Uterus (tissue), 4 donors: ENCODE data around the gene SYNE1. TPM values are rescaled to one million over a fixed set of nuclear protein-coding genes. Genes with fewer than 3 reads are reported as not detected.
A peak's percentile ranks its signal among the peaks of the same experiment; 100 is the strongest.
"Not testable (repeated sequence)": the region's sequence is repeated elsewhere in the genome, so short reads cannot be mapped to it uniquely, and the experiment has no call there.

Experiments
- DNase-seq, 2 donors: peaks; one replicate each; pipeline ENCODE4 v3.0.0-alpha.2; 2019 to 2020
- H3K27ac ChIP-seq, 2 donors: fragments of 200-600 bp; sonication (generic); 1 replicate in 1 of 2; 2 replicates in 1 of 2; pipeline ENCODE4 v1.5.1; 2016 to 2018
- H3K27me3 ChIP-seq, 2 donors: fragments of 200-600 bp; sonication (generic); one replicate each; pipeline ENCODE4 v1.5.1; 2018 to 2019; ENCODE audit warnings: control low read depth in 1 of 2
- H3K36me3 ChIP-seq, 2 donors: fragments of 200-600 bp; sonication (generic); one replicate each; pipeline ENCODE4 v1.5.1; 2019; ENCODE audit warnings: control low read depth in 1 of 2
- H3K4me1 ChIP-seq, 2 donors: fragments of 200-600 bp; sonication (generic); one replicate each; pipeline ENCODE4 v1.5.1; 2018 to 2019; ENCODE audit warnings: control low read depth in 1 of 2
- H3K4me3 ChIP-seq, 2 donors: fragments of 200-600 bp; sonication (generic); 1 replicate in 1 of 2; 2 replicates in 1 of 2; pipeline ENCODE4 v1.5.1; 2018 to 2019; ENCODE audit warnings: mild to moderate bottlenecking in 1 of 2
- H3K9me3 ChIP-seq, 2 donors: fragments of 200-600 bp; sonication (generic); one replicate each; pipeline ENCODE4 v1.5.1; 2019; ENCODE audit warnings: control low read depth in 1 of 2
- POLR2A ChIP-seq, 2 donors: fragments of 450-650 bp; IDR thresholded peaks; one replicate each; pipeline ENCODE4 v1.6.1; 2016; ENCODE audit warnings: antibody characterized with exemption in 2 of 2, mild to moderate bottlenecking in 1 of 2, moderate library complexity in 1 of 2
- intact Hi-C: fragments of 100-400 bp; cut with DNase I; formaldehyde crosslinking; loops from one replicate; pipeline ENCODE4 v1.15.1; 2023; ENCODE audit warnings: low total_unique reads
- total RNA-seq, 4 donors: library from RNA; depleted of rRNA in 3 of 4; stranded (reverse); fragments of >200 nt in 3 of 4; gene quantifications; one replicate each; pipeline versions ENCODE4 v1.1.0 to v1.2.4, GENCODE V29; 2014 to 2023
- TF ChIP-seq, protein P1 (sequence below), 4 experiments: fragments of 200-600 bp in 2 of 4; fragments of 450-650 bp in 2 of 4; sonication (generic) in 2 of 4; IDR thresholded peaks; one replicate each; pipeline ENCODE4 v1.5.1; 2016 to 2019; ENCODE audit warnings: antibody characterized with exemption in 4 of 4, mild to moderate bottlenecking in 2 of 4, moderate library complexity in 1 of 4
- donor health status: DM: yes; HTN: yes; CAD: no.

SYNE1 gene
- total RNA-seq, 4 donors from 2014 or later = 134 to 339 (median 181) TPM

DNA sequence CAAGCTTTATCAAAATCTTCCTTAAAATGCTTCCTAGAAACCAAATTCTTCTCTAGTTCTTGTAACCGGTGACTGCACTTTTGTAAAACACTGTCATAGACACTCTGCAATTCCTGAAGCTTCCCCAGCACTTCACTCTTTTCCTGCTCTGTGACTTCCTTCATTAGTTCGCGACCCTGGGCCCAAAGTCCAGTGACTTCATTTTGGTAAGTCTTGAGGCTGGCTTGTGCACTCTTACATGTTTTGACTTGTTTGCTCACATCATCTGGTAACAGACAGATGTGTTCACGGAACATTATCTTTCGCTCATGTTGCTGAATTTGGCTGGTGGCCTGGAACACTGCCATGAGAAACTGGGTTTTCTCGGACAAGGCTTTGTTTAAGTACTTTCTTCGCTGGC, 306.2 kb downstream of the SYNE1 start:
- Histone ChIP-seq H3K27me3 (no peaks in the 10 kb centered on the region), H3K4me3 (no peak overlapping the region), H3K36me3 (no peaks in the 10 kb centered on the region), H3K27ac (no peak overlapping the region), H3K4me1 (no peaks in the 10 kb centered on the region), H3K9me3 (no peaks in the 10 kb centered on the region)
- TF ChIP-seq, protein P1, sequence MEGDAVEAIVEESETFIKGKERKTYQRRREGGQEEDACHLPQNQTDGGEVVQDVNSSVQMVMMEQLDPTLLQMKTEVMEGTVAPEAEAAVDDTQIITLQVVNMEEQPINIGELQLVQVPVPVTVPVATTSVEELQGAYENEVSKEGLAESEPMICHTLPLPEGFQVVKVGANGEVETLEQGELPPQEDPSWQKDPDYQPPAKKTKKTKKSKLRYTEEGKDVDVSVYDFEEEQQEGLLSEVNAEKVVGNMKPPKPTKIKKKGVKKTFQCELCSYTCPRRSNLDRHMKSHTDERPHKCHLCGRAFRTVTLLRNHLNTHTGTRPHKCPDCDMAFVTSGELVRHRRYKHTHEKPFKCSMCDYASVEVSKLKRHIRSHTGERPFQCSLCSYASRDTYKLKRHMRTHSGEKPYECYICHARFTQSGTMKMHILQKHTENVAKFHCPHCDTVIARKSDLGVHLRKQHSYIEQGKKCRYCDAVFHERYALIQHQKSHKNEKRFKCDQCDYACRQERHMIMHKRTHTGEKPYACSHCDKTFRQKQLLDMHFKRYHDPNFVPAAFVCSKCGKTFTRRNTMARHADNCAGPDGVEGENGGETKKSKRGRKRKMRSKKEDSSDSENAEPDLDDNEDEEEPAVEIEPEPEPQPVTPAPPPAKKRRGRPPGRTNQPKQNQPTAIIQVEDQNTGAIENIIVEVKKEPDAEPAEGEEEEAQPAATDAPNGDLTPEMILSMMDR (IDR thresholded peaks at IDR 0.05) = no peak
- no peak for TF ChIP-seq POLR2A (IDR thresholded peaks at IDR 0.05)
- DNase-seq = no peak
- intact Hi-C loops = no loop called here

DNA sequence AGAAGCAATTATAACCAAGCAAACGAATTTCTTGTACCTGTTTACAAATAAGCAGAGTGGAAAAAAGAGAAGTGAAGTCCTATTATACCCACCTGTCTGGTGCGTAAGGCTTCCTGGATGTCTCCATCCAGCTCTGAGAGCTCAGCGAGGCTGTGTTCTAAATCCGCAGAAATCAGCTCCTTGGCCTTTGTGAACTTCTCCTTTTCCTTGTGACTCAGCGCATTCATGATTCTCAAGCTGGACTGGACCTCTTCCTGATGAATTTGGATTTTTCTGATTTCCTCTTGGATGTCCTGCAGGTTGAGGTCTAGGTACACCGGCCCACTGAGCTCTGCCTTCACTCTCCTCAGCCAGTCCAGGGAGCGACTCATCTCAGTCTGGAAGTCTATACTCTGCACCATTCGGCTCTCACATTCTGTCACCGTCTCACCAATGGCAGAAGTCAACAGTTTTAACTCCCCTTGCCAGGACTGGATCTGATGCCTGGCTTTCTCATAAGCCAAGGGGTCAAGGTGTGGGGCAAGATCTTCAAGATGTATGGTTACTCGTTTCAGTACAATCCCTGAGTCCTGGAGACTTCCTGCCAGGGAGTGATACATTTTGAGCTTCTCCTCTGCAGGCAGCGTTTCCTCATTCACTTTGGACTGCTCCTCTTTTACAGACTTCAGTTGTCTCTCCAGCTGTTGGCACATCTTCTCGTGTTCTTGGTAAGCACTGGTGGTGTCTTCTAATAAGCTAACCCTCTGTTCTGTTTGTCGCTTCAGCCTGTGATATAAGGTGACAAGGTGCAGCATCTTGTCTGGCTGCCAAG, 307.3 kb downstream of the SYNE1 start:
- Histone ChIP-seq H3K27ac (no peak overlapping the region), H3K36me3 (no peaks in the 10 kb centered on the region), H3K4me3 (no peak overlapping the region), H3K9me3 (no peaks in the 10 kb centered on the region), H3K4me1 (no peaks in the 10 kb centered on the region), H3K27me3 (no peaks in the 10 kb centered on the region)
- DNase-seq = no peak
- intact Hi-C loops = no loop called here
- TF ChIP-seq, protein P1 (IDR thresholded peaks at IDR 0.05) = no peak
- no peak for TF ChIP-seq POLR2A (IDR thresholded peaks at IDR 0.05)

DNA sequence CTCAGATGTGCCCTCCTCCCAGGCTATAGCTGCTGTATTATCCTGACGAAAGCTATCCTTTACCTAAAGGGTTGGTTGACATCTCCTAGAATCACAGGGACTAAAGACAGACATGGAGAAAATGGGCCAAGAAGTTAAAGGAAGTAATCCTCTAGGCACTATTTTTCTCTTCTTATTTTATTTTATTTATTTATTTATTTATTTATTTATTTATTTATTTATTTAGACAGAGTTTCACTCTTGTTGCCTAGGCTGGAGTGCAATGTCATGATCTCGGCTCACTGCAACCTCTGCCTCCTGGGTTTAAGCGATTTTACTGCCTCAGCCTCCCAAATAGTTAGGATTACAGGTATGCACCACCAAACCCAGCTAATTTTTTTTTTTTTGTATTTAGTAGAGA, 309.0 kb downstream of the SYNE1 start:
- H3K9me3 ChIP-seq, intact Hi-C loops, H3K36me3 ChIP-seq: not testable (repeated sequence)

DNA sequence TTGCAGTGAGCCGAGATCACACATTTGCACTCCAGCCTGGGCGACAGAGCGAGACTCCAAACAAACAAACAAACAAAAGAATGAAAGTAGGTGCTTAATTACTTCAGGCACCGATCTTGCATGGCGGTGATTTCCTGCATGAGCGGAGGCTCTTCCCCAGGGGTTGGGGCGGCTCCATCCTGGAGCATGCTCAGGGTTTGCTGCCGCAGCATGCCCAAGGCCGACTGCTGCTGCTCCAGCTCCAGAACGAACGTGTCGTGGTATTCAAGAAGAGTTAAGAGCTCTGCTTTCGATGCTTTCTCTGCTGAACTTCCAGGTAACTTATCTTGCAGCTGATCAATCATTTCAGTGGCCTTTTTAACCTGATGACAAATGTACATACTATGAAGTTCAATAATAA, 313.8 kb downstream of the SYNE1 start:
- Histone ChIP-seq H3K36me3 (no peaks in the 10 kb centered on the region), H3K27me3 (no peaks in the 10 kb centered on the region), H3K27ac (no peak overlapping the region), H3K4me1 (no peaks in the 10 kb centered on the region), H3K4me3 (no peak overlapping the region), H3K9me3 (no peaks in the 10 kb centered on the region)
- intact Hi-C loops = no loop called here
- TF ChIP-seq POLR2A (IDR thresholded peaks at IDR 0.05) = no peak
- TF ChIP-seq, protein P1 (IDR thresholded peaks at IDR 0.05) = no peak
- DNase-seq = no peak

More for the DNA sequence above, 309.0 kb downstream of the SYNE1 start:
- DNase-seq, H3K27ac ChIP-seq, H3K4me3 ChIP-seq, H3K4me1 ChIP-seq, H3K27me3 ChIP-seq: not testable (repeated sequence)

DNA sequence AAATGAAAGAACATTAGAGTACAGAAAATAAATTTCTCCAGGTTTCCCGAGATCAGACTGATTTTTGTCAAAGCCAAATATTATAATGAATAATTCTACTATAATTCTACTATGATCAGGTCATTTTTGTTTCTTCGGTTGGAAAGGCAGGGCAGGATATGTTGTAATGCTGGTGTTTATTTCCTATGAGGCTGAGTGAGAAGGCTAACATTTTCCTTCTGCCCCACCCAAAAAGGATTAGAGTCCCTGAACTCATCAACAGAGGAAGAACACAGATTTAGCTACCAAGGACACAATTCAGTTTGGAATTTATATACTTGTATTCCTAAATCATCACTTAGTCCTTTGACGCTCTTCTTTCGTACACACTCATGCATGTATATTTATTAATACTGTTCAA, 318.9 kb downstream of the SYNE1 start:
- Histone ChIP-seq H3K27me3 (no peaks in the 10 kb centered on the region), H3K4me1 (no peaks in the 10 kb centered on the region), H3K9me3 (no peaks in the 10 kb centered on the region), H3K27ac (peak overlapping the region in 1 of 2 donors; percentile 39), H3K4me3 (no peak overlapping the region), H3K36me3 (no peaks in the 10 kb centered on the region)
- no peak for TF ChIP-seq POLR2A (IDR thresholded peaks at IDR 0.05)
- TF ChIP-seq, protein P1 (IDR thresholded peaks at IDR 0.05) = no peak
- intact Hi-C loops = no loop called here
- no peak for DNase-seq
